Activated T-cell treated with anti-CD3 and anti-CD28 coated beads, Interleukin-2, amount 50 U/mL, for 48 hours (primary cell): Measurements from ENCODE around the gene PAWR.

Experiments used
- DNase-seq, 2 experiments: peaks; one replicate each; pipeline ENCODE4 v3.0.0-alpha.2; 2020

Gene PAWR

GRCh38 chr12:79690638-79691510, at the start of gene PAWR:
Gene PAWR, minus strand, starts transcription at chr12:79690964. Its CDS starts 720 bp downstream, at chr12:79690244.
- DNase-seq: peak; percentile 49 to 56

GRCh38 chr12:79737875-79738718, 47.3 kb upstream of the PAWR start:
- DNase-seq: no peak

GRCh38 chr12:79732638-79733037, 41.9 kb upstream of the PAWR start:
- no peak for DNase-seq

- DNase-seq: no peak
These were observed 35.2 kb upstream of the PAWR start for GRCh38 chr12:79725987-79726386.

- no peak for DNase-seq
These were observed 26.2 kb upstream of the PAWR start for GRCh38 chr12:79717006-79717405.

GRCh38 chr12:79715308-79715707, 24.5 kb upstream of the PAWR start:
- DNase-seq: no peak

GRCh38 chr12:79710707-79711483, 20.1 kb upstream of the PAWR start:
- no peak for DNase-seq

- DNase-seq: no peak
These were observed 17.1 kb upstream of the PAWR start for GRCh38 chr12:79707830-79708229.

GRCh38 chr12:79706676-79707075, 15.9 kb upstream of the PAWR start:
- DNase-seq: no peak

- DNase-seq: no peak
These were observed 15.4 kb upstream of the PAWR start for GRCh38 chr12:79706156-79706555.

- DNase-seq: no peak
These were observed 8.2 kb upstream of the PAWR start for GRCh38 chr12:79698966-79699365.

GRCh38 chr12:79696416-79696815, 5.7 kb upstream of the PAWR start:
- DNase-seq: no peak

- DNase-seq: no peak
These were observed 2.3 kb upstream of the PAWR start for GRCh38 chr12:79692860-79693577.

- no peak for DNase-seq
These were observed 916 bp upstream of the PAWR start for GRCh38 chr12:79691511-79692248.

- no peak for DNase-seq
These were observed 574 bp downstream of the PAWR start for GRCh38 chr12:79690142-79690637.

GRCh38 chr12:79689477-79690141, 1.2 kb downstream of the PAWR start:
- DNase-seq: peak; percentile 36 to 41

GRCh38 chr12:79689061-79689476, 1.7 kb downstream of the PAWR start:
- no peak for DNase-seq

GRCh38 chr12:79688376-79689060, 2.2 kb downstream of the PAWR start:
- no peak for DNase-seq

- no peak for DNase-seq
These were observed 3.0 kb downstream of the PAWR start for GRCh38 chr12:79687711-79688260.

GRCh38 chr12:79686171-79686570, 4.6 kb downstream of the PAWR start:
- no peak for DNase-seq
